ENCODE data around the gene DHX38.

Gene DHX38

GRCh38 chr16:72084445-72084844 is 9.2 kb upstream of the DHX38 start:
- Histone ChIP-seq H3K27ac (ENCODE audit: low read depth, low read length) (no peak overlapping the region), H3K9ac (ENCODE audit: low read length) (no peak overlapping the region), H3K27me3 (ENCODE audit: control insufficient read depth, insufficient read depth, low read length) (no peaks in the 10 kb centered on the region), H3K4me1 (ENCODE audit: control insufficient read depth, insufficient read depth, low read length) (no peaks in the 10 kb centered on the region; the same call in 1 of the 2 replicates), H3K4me3 (ENCODE audit: low read depth, low read length) (no peak overlapping the region), H3K9me3 (ENCODE audit: control insufficient read depth, insufficient read depth, low read depth, low read length) (peaks cover 15% of the 10 kb centered on the region; the same call in 1 of the 2 replicates), H3K36me3 (ENCODE audit: control insufficient read depth, insufficient read depth, low read length) (peaks cover 49% of the 10 kb centered on the region)

GRCh38 chr16:72085002-72085401 is 8.6 kb upstream of the DHX38 start:
- Histone ChIP-seq H3K9ac (ENCODE audit: low read length) (no peak overlapping the region), H3K36me3 (ENCODE audit: control insufficient read depth, insufficient read depth, low read length) (peaks cover 55% of the 10 kb centered on the region), H3K4me1 (ENCODE audit: control insufficient read depth, insufficient read depth, low read length) (no peaks in the 10 kb centered on the region; the same call in 1 of the 2 replicates), H3K27me3 (ENCODE audit: control insufficient read depth, insufficient read depth, low read length) (no peaks in the 10 kb centered on the region), H3K4me3 (ENCODE audit: low read depth, low read length) (no peak overlapping the region), H3K9me3 (ENCODE audit: control insufficient read depth, insufficient read depth, low read depth, low read length) (peaks cover 15% of the 10 kb centered on the region; the same call in 1 of the 2 replicates), H3K27ac (ENCODE audit: low read depth, low read length) (no peak overlapping the region)

- no peak overlapping the region for H3K27ac ChIP-seq (ENCODE audit: low read depth, low read length)
- no peaks in the 10 kb centered on the region for H3K27me3 ChIP-seq (ENCODE audit: control insufficient read depth, insufficient read depth, low read length)
- no peak overlapping the region for H3K9ac ChIP-seq (ENCODE audit: low read length)
- H3K9me3 ChIP-seq (ENCODE audit: control insufficient read depth, insufficient read depth, low read depth, low read length): no peaks in the 10 kb centered on the region
- no peak overlapping the region for H3K4me3 ChIP-seq (ENCODE audit: low read depth, low read length)
- peaks cover 43% of the 10 kb centered on the region for H3K36me3 ChIP-seq (ENCODE audit: control insufficient read depth, insufficient read depth, low read length)
- peaks cover 11% of the 10 kb centered on the region for H3K4me1 ChIP-seq (ENCODE audit: control insufficient read depth, insufficient read depth, low read length)
Measured at GRCh38 chr16:72091217-72091616, 2.4 kb upstream of the DHX38 start.

GRCh38 chr16:72092832-72093447 is 707 bp upstream of the DHX38 start:
- Histone ChIP-seq H3K9ac (ENCODE audit: low read length) (peak overlapping the region; percentile 39), H3K4me1 (ENCODE audit: control insufficient read depth, insufficient read depth, low read length) (peaks cover 11% of the 10 kb centered on the region), H3K27ac (ENCODE audit: low read depth, low read length) (no peak overlapping the region), H3K9me3 (ENCODE audit: control insufficient read depth, insufficient read depth, low read depth, low read length) (no peaks in the 10 kb centered on the region), H3K27me3 (ENCODE audit: control insufficient read depth, insufficient read depth, low read length) (no peaks in the 10 kb centered on the region), H3K36me3 (ENCODE audit: control insufficient read depth, insufficient read depth, low read length) (peaks cover 44% of the 10 kb centered on the region), H3K4me3 (ENCODE audit: low read depth, low read length) (peak overlapping the region; percentile 98)

DNA sequence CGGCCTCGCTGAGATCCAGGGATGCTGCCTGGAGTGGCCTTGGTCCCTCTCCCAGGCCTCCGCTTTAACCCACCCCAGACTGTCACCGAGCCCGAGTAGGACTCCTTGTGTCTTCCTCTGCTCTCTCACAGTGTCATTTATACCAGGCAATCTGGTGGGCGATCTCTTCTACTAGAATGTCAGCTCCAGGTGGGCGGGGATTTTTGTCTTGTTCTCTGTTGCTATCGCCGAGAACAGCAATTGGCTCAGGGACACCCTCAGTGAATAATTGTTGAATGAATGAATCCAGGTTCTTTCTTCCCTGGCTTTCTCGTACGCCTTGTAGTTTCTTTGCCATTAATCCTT is 591 bp downstream of the DHX38 start:
- H3K36me3 ChIP-seq (ENCODE audit: control insufficient read depth, insufficient read depth, low read length): peaks cover 43% of the 10 kb centered on the region
- peak overlapping the region; percentile 88 for H3K9ac ChIP-seq (ENCODE audit: low read length)
- H3K27me3 ChIP-seq (ENCODE audit: control insufficient read depth, insufficient read depth, low read length): no peaks in the 10 kb centered on the region
- H3K4me1 ChIP-seq (ENCODE audit: control insufficient read depth, insufficient read depth, low read length): peaks cover 11% of the 10 kb centered on the region
- H3K4me3 ChIP-seq (ENCODE audit: low read depth, low read length): peak overlapping the region; percentile 98
- H3K27ac ChIP-seq (ENCODE audit: low read depth, low read length): peak overlapping the region; percentile 73; the same call in 1 of the 2 replicates
- no peaks in the 10 kb centered on the region for H3K9me3 ChIP-seq (ENCODE audit: control insufficient read depth, insufficient read depth, low read depth, low read length)

- no peaks in the 10 kb centered on the region for H3K9me3 ChIP-seq (ENCODE audit: control insufficient read depth, insufficient read depth, low read depth, low read length)
- H3K4me1 ChIP-seq (ENCODE audit: control insufficient read depth, insufficient read depth, low read length): peaks cover 7% of the 10 kb centered on the region
- no peaks in the 10 kb centered on the region for H3K27me3 ChIP-seq (ENCODE audit: control insufficient read depth, insufficient read depth, low read length)
- no peak overlapping the region for H3K4me3 ChIP-seq (ENCODE audit: low read depth, low read length)
- H3K27ac ChIP-seq (ENCODE audit: low read depth, low read length): no peak overlapping the region
- H3K36me3 ChIP-seq (ENCODE audit: control insufficient read depth, insufficient read depth, low read length): peaks cover 78% of the 10 kb centered on the region
- no peak overlapping the region for H3K9ac ChIP-seq (ENCODE audit: low read length)
Measured at GRCh38 chr16:72098936-72099335, 5.3 kb downstream of the DHX38 start.

GRCh38 chr16:72099377-72099818 is 5.8 kb downstream of the DHX38 start:
- Histone ChIP-seq H3K36me3 (ENCODE audit: control insufficient read depth, insufficient read depth, low read length) (peaks cover 82% of the 10 kb centered on the region), H3K27me3 (ENCODE audit: control insufficient read depth, insufficient read depth, low read length) (no peaks in the 10 kb centered on the region), H3K27ac (ENCODE audit: low read depth, low read length) (no peak overlapping the region), H3K4me3 (ENCODE audit: low read depth, low read length) (no peak overlapping the region), H3K4me1 (ENCODE audit: control insufficient read depth, insufficient read depth, low read length) (peaks cover 6% of the 10 kb centered on the region), H3K9ac (ENCODE audit: low read length) (no peak overlapping the region), H3K9me3 (ENCODE audit: control insufficient read depth, insufficient read depth, low read depth, low read length) (no peaks in the 10 kb centered on the region)

GRCh38 chr16:72101195-72101594 is 7.5 kb downstream of the DHX38 start:
- Histone ChIP-seq H3K4me3 (ENCODE audit: low read depth, low read length) (no peak overlapping the region), H3K27me3 (ENCODE audit: control insufficient read depth, insufficient read depth, low read length) (no peaks in the 10 kb centered on the region), H3K36me3 (ENCODE audit: control insufficient read depth, insufficient read depth, low read length) (peaks cover 97% of the 10 kb centered on the region), H3K9ac (ENCODE audit: low read length) (no peak overlapping the region), H3K9me3 (ENCODE audit: control insufficient read depth, insufficient read depth, low read depth, low read length) (no peaks in the 10 kb centered on the region), H3K27ac (ENCODE audit: low read depth, low read length) (no peak overlapping the region), H3K4me1 (ENCODE audit: control insufficient read depth, insufficient read depth, low read length) (no peaks in the 10 kb centered on the region)

DNA sequence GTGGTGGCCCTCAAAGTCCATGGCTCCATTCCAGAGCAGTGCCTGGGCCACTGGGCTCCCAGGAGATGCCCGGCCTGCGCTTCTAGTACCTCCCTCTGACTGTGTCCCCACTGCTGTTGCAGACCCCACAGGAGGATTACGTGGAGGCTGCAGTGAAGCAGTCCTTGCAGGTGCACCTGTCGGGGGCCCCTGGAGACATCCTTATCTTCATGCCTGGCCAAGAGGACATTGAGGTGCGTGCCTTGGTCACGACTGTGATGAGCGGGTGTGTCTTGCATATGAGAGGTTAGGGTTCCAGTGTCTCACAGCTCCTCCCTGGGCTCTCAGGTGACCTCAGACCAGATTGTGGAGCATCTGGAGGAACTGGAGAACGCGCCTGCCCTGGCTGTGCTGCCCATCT is 11.3 kb downstream of the DHX38 start:
- Histone ChIP-seq H3K36me3 (ENCODE audit: control insufficient read depth, insufficient read depth, low read length) (peaks cover 97% of the 10 kb centered on the region), H3K4me3 (ENCODE audit: low read depth, low read length) (no peak overlapping the region), H3K9me3 (ENCODE audit: control insufficient read depth, insufficient read depth, low read depth, low read length) (no peaks in the 10 kb centered on the region), H3K9ac (ENCODE audit: low read length) (no peak overlapping the region), H3K27me3 (ENCODE audit: control insufficient read depth, insufficient read depth, low read length) (no peaks in the 10 kb centered on the region), H3K4me1 (ENCODE audit: control insufficient read depth, insufficient read depth, low read length) (no peaks in the 10 kb centered on the region), H3K27ac (ENCODE audit: low read depth, low read length) (no peak overlapping the region)

- peaks cover 97% of the 10 kb centered on the region for H3K36me3 ChIP-seq (ENCODE audit: control insufficient read depth, insufficient read depth, low read length)
- no peaks in the 10 kb centered on the region for H3K27me3 ChIP-seq (ENCODE audit: control insufficient read depth, insufficient read depth, low read length)
- H3K9me3 ChIP-seq (ENCODE audit: control insufficient read depth, insufficient read depth, low read depth, low read length): no peaks in the 10 kb centered on the region
- H3K4me1 ChIP-seq (ENCODE audit: control insufficient read depth, insufficient read depth, low read length): no peaks in the 10 kb centered on the region
- no peak overlapping the region for H3K9ac ChIP-seq (ENCODE audit: low read length)
- H3K27ac ChIP-seq (ENCODE audit: low read depth, low read length): no peak overlapping the region
- H3K4me3 ChIP-seq (ENCODE audit: low read depth, low read length): no peak overlapping the region
Measured at GRCh38 chr16:72105978-72106377, 12.3 kb downstream of the DHX38 start.

DNA sequence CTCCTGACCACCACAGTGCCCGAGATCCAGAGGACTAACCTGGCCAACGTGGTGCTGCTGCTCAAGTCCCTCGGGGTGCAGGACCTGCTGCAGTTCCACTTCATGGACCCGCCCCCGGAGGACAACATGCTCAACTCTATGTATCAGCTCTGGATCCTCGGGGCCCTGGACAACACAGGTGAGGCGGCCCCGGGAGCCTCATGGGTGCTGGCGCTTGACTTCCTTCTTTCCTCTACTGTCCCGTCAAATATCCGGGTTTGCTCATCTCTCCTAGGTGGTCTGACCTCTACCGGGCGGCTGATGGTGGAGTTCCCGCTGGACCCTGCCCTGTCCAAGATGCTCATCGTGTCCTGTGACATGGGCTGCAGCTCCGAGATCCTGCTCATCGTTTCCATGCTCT is 13.7 kb downstream of the DHX38 start:
- Histone ChIP-seq H3K27me3 (ENCODE audit: control insufficient read depth, insufficient read depth, low read length) (no peaks in the 10 kb centered on the region), H3K4me1 (ENCODE audit: control insufficient read depth, insufficient read depth, low read length) (no peaks in the 10 kb centered on the region; the same call in 1 of the 2 replicates), H3K9ac (ENCODE audit: low read length) (no peak overlapping the region), H3K9me3 (ENCODE audit: control insufficient read depth, insufficient read depth, low read depth, low read length) (no peaks in the 10 kb centered on the region), H3K4me3 (ENCODE audit: low read depth, low read length) (no peak overlapping the region), H3K36me3 (ENCODE audit: control insufficient read depth, insufficient read depth, low read length) (peaks cover 97% of the 10 kb centered on the region), H3K27ac (ENCODE audit: low read depth, low read length) (no peak overlapping the region)

Measured in HUES6 (cell line).